Cardiac septum (tissue), 1 donor: ENCODE measurements around the gene MROH7. TPM values are rescaled to one million over a fixed set of nuclear protein-coding genes. Genes with fewer than 3 reads are reported as not detected.

ENCODE experiments used
- DNase-seq: peaks from one replicate; pipeline ENCODE4 v3.0.0-alpha.2; 2020; ENCODE audit warnings: low spot score
- intact Hi-C: fragments of 100-400 bp; cut with DNase I; formaldehyde crosslinking; loops from one replicate; pipeline ENCODE4 v1.14.0; 2022
- long read RNA-seq: library from polyadenylated mRNA; unstranded; transcript quantifications from one replicate; pipeline ENCODE4 v2.0.0, GENCODE V29; 2021
- total RNA-seq: library from RNA; stranded (reverse); fragmentation: NEBNext Ultra II Directional; extraction: Animal tissue kit (Norgen Biotek cat#: 25700); gene quantifications from one replicate; pipeline ENCODE4 v1.2.1, GENCODE V29; 2021
- donor health status: DM: no; HTN: no; CAD: no.

The MROH7 gene
- total RNA-seq = 14.3 TPM
- long read RNA-seq, partial matches to known transcripts = 4 of 6 reads
- long read RNA-seq, other reads (novel, unspliced or antisense) = 2 of 6 reads

DNA sequence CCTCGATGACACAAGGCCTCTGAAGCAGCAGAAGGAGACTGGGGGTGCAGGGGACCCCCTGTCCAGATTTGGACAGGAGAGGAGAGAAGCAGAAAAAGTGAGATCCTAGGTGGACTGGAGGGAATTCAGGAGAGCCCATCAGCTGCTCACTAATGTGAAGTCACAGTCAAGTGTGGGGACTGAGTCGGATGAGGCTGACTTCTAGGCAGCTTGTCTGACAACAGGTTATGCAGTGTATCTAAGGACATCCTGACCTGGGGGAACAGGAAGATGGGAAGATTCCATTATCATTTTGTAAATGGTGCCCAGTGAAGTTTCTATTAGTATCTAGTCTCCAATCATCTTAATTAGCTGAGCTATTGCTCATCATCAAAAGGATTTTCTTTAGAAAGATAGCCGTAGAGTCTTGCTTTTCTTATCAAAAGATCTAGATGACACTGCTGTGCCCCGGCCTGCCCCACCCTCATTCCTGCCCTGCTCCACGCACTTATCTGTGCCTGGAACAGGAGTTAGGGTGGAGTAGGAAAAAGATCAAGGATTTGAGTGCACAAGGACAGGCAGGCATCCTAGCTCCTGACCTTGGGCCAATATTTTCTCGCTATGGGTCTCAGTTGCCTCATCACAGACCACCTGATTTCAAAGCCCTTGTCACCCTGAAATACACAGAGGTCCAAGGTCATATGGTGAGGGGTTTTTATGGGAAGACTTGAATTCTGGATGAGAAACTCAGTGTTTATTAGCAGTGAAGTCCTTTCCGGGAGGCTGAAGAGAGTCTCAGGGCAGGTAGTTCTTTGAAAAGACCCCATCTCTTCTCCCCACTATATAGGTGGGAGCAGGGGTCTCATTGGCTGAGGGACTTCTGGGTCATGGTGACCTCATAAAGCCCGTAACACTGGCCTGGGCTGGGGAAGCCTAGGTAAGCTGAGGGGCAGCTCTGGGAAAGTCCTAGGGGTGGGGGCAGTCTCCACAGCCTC, at the start of gene MROH7:
MROH7 (plus strand) TSS at position 924 of the 974 bp plus-strand sequence. CDS start 11,141 bp downstream, outside the sequence.
- DNase-seq = no peak
- intact Hi-C loops = no loop called here

DNA sequence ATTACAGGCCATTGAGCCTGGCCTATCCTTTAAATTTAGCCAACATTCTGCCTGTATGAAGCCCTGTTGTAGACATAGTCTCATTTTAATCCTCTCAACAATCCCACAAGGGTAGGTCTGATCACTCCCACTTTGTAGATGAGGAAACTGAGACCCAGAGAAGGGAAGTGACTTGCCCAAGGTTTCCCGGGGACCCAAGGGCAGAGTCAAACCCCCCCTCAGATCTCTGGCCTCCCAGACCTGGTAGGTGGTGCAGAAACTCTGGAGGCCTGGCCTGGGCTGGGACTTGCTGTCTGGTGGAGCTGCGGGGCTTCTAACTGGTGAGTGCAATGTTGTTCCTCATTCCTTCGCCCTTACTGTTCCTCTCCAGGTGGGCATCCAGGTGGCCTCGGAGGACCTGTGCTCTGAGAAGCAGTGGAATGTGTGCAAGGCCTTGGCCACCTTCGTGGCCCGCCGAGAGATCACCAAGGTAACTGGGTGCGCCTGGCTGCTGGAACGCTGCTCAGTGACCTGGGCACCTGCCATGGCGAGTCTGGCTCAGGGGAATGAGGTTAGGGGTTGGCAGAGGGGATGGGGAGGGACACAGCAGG, 47.9 kb upstream of the MROH7 start:
- intact Hi-C loops = no loop called here
- no peak for DNase-seq

DNA sequence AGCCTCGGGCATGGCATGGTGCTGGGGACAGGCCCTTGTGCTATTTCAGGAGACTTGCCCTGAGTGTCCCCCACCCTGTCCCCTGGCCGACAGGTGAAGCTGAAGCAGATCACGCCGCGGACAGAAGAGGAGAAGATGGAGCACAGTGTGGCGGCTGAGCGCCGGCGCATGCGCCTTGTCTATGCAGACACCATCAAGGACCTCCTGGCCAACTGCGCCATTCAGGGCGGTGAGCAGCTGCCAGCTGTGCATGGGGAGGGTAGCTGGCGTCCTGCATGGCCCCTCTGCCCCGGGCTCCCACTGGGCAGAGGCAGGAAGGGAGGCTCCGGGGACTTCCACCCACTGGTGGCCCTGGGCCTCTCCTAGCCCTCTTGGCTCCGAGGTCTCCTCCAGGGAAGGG, 47.1 kb upstream of the MROH7 start:
- intact Hi-C loops = no loop called here
- no peak for DNase-seq

DNA sequence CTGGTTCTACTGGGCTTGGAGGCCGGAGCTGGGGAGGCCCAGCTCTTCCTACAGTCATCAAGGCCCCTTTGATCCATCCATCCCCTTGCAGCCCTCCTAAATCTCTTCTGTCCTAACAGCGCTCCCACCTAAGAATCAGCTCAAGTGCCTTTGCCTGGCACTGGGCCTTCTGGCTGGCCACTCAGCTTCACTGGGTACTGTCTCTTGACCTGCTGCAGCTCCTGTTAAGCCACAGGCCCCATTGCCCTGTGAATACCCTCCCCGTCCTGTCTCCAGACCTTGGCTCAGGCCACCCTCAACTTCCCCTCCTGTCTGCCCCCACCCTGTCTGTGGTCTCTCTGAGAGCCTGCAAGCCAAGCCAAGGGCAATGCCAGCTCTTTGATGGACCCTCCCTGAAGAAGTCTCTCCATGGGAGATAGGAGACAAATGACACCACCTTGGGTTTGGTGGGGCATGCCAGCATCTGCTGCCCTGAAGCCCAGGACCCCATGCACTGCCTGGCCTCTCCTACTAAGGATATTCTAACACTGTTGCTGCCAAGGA, 45.6 kb upstream of the MROH7 start:
- intact Hi-C loops = no loop called here
- no peak for DNase-seq

DNA sequence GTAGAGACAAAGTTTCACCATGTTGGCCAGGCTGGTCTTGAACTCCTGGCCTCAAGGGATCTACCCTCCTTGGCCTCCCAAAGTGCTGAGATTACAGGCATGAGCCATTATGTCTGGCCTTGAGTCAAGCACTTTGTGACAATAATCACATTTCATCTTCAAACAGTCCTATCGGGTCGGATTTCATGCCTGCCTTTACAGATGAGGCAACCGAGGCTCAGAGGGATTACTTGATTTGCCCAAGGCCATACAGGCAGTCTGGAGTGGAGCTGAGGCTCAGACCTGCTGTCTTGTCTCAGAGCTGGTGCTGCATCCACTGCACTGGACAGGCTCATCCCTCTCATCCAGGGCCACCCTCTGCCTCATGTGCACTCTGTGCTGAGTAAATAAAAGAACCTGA, 44.8 kb upstream of the MROH7 start:
- DNase-seq = no peak
- intact Hi-C loops = no loop called here

DNA sequence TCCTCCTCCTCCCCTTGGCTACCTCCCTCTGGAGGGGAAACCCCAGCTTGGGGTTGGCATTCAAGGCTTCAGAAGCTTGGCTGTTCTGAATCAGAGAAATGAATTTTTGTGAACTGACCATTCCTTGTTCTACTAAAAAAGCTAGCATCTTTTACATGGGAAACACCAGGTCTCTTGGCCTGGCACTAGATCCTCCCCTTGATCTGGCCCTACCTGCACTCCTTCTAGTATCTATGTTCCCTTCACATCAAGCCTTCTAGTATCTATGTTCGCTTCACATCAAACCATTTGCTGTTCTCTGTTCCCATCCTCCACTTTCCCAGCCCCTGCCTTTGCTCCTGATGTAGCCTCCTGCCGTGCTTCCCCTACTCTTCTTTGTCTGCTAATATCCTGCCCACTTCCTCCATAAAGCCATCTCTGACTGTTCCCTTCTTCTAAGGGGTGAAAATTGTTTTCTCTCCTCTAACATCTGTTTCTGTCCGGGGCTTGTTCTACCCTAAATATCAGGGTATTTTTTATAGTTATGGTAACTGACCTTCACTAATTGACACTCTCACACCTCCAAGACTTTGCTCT, 44.0 kb upstream of the MROH7 start:
- intact Hi-C loops = no loop called here
- DNase-seq = no peak

DNA sequence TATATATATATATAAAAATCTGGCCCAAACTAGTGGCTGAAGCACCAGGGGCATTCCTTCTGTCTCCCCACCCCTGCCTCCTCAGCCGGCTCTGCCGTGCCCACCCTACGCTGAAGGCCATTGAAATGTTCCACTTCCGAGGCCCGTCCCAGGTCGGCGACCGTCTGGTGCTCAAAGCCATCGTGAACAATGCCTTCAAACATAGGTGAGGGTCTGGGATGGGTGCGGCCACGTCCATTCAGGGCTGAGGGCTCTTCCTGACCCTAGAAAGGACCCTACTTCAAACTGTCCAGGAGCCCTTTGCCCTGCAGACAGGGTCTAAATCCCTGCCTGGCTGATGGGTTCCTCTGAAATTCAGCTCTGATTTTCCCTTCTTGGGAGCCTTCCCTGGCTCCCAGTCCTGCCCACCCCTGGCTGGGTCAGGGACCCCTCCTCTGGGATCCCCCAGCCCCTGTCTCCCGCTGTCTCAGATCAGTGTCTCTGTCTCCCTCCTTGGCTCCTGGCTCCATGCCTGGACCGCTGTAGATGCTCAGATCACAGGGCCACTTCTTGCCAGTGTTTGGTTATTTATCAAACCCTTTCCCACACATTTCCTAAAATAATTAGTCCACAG, 42.3 kb upstream of the MROH7 start:
- DNase-seq = no peak
- intact Hi-C loops = no loop called here

DNA sequence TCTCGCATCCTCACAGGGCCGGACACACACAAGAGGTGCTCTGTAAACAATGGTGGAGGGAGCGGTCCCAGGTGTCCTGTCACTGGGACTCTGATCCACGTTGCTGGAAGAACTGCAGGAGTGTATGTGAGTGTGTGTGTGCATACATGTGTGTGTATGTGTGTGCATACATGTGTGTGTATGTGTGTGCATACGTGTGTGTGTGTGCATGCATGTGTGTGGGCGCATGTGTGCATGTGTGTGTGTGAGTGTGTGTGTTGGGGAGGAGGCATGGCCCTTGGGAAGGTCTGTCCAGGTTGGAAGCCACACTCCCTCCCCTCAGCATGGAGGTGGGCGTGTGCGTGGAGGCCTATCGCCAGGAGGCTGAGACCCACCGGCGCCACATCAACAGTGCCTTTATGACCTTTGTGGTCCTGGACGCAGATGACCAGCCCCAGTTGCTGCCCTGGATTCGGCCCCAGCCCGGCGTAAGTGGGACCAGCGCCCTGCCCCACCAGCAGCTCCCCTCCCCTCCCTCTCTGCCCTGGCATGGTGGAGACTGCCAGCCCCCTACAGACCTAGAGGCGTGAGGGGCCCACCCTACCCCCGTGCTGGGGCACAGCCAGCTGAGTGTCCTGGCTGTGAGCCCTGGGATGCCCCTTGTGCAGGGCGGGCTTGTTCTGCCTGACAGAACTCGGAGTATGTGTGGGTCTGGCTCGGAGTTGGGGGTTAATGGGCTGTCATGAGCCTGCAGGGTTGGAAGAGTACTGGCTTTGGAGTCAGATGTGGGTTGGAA, 40.5 kb upstream of the MROH7 start:
- intact Hi-C loops = no loop called here
- DNase-seq = no peak

DNA sequence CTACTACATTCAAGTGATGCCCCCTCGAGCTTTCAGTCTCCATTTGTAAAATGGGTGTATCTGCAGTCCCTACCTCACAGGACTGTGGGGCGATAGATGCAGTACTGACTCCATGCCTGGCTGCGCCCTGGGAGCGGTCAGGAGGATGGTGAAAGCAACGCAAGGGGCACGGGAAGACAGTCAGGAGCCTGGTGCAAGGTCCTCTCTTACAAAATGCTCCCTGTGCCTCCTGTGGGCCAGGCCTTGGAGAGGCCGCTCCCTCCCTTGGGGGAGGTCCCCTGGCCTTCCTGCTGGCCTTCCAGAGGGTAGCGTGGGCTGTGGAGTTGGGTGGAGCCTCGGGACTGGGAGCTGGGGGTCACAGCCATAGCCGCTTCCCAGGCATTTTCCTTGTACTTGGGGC, 39.9 kb upstream of the MROH7 start:
- DNase-seq = no peak
- intact Hi-C loops = no loop called here

DNA sequence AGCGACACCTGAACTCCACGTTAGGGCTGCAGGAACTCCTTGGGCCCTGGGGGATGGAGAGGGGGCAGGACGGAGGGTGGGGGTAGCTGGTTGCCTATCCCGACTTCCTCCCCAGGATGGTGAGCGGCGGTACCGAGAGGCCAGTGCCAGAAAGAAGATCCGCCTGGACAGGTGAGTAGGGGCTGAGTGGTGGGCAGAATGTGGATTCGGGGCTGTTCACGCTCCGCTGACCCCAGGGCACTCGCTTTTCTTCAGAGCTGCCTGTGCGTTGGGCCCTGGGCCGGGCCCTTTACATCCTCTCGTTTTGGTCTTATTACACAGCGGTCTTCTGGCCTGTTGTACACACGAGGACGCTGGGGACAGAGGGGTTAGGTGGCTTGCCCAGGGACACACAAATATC, 39.0 kb upstream of the MROH7 start:
- DNase-seq = no peak
- intact Hi-C loops = no loop called here

DNA sequence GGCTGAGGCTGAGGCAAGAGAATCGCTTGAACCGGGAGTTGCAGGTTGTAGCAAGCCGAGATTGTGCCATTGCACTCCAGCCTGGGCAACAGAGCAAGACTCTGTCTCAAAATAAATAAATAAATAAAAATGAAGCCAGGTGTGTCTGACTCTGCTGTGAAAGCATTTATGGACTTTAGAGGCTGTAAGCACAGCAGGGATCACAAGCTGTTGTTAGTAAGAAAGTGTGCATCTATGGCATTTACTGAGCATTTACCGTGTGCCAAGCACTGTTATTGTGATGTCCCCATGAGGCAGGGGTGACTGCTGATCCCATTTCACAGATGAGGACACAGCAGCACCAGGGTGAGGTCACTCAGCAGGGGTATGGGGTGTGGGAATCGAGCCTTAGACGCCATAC, 38.3 kb upstream of the MROH7 start:
- no peak for DNase-seq
- intact Hi-C loops = no loop called here

DNA sequence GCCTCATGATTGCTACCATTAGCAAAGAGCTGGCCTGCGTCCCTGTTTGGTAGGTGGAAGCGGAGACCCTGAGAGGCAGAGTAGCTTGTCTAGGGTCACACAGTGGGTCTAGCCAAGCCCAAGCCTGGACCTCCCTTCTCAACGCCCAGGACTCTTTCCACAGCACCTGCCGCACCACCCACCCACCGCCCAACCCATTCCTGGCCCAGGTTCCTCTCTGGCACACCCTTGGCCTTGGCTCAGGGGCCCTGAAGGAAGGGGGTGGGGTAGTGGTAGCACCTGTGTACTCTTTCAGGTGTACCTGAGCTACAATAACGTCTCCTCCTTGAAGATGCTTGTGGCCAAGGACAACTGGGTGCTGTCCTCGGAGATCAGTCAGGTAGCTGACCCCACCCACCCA, 37.5 kb upstream of the MROH7 start:
- intact Hi-C loops = no loop called here

DNA sequence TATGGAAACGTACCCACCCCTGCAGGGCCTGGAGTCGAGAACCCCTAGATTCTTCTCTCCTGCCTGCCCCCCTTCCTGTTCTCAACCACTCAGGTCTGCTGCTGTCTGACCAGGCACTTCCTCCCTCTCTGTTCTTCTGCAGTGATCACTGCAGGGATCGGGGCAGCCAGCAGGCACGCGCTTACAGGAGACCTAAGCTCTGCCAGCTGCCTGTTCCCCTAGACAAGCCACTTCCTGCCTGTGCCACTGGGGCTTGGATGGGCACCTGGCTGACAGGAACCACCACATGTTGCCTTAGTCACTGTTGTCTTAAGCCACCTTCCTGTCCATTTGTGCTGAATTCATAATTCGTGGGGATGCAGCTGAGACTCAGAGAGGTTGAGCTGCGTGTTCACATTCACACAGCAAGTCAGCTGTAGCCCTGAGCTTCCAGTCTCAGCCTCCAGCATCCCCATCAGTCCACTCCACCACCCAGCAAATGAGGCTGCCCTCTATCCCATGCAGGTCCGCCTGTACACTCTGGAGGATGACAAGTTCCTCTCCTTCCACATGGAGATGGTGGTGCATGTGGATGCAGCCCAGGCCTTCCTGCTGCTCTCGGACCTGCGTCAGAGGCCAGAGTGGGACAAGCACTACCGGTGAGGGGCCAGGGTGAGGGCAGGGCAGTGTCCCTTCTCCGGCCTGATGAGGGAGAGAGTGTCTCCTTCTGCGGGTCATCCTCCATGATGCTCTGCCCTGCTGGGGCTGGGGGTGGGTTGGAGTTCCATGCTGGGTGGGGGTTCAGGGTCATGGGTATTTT, 36.8 kb upstream of the MROH7 start:
- intact Hi-C loops = no loop called here
- no peak for DNase-seq

More for the DNA sequence above, 37.5 kb upstream of the MROH7 start:
- no peak for DNase-seq

DNA sequence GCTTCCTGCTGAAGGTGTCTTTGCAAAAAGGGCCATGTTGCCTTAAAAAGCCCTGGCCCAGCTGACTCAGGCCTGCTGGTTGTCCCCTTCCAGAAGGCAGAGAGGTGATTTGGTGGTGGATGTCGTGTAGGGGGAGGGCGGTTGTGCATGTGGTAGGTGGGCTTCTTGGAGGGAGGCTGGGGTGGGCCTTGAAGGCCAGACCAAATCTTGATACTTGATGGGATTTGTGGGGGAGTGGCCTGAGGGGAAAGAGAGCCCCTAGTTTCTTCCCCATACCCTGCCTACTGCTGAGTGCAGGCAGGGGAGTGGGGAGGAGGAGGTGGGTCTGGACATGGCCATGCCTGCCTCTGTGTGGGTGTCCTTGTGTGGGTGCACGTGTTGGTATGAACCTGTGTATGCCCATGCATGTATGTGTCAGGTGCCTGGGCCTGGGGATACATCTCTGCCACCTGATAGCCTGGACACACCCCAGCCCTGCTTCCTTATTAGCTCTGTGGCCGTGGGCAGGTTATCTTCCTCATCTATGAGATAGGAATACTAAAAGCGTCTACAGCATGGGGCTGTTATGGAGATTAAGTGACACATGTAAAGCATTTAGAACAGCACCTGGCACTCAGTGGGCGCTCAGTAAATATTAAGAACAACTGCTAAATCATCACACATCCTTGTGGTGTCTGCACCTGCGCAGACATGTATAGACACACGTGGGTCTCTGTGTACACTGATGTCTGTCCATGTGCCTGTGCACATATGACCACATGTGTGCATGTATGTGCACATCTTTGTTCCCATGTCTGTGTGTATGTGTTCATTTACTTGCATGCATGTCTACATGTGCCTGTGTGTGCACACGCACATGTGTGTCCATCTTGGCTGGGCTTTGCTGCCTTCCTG, 35.2 kb upstream of the MROH7 start:
- no peak for DNase-seq

DNA sequence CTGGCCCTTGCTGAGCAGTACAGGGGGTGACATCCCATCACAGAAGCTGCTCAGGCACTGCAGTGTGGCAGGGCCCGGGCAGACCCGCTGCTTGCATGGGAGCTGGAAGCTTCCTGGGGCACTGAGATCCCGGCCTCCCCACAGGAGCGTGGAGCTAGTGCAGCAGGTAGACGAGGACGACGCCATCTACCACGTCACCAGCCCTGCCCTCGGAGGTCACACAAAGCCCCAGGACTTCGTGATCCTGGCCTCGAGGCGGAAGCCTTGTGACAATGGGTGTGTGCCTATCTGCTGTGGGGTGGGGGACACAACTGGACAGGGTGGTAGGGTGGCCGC, 34.6 kb upstream of the MROH7 start:
- intact Hi-C loops = no loop called here
- no peak for DNase-seq

More for the DNA sequence above, 35.2 kb upstream of the MROH7 start:
- intact Hi-C loops = no loop called here

DNA sequence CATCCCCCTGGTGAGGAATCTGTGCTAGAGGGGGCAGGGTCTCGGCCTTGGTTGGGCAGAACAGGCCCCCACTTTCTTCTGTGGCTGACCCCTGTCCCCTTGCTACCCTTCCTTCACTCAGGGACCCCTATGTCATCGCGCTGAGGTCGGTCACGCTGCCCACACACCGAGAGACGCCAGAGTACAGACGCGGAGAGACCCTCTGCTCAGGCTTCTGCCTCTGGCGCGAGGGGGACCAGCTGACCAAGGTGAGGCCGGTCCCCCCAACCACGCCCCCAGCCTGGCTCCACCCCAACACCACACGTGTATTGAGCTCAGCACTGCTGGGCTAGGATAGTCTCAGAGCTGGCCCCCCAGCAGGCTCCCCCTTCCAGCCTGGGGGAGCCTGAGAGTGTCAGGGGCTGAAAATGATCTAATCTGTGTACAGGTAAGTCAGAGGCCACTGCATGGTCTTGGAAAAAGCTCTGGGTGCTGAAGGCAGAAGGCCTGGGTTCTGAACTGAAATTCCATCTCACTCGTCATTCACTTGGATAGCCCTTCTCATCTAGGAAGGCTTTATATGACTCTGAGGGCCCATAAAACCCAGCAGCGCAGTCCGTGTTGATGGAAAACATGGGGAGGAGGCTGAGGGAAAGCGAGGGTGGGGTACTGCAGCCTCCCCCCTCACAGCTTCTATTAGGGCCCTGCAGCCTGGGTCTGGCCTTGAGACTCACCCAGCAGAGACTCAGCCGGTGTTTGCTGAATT, 33.6 kb upstream of the MROH7 start:
- no peak for DNase-seq
- intact Hi-C loops = no loop called here
